HL-60/S4 treated with phorbol 12-myristate 13-acetate at 8.2 ng/mL for 4 days and 3 days (cell line): ENCODE measurements around the gene CHAD.
"Not testable (repeated sequence)": the region's sequence is repeated elsewhere in the genome, so short reads cannot be mapped to it uniquely, and the experiment has no call there.

Source experiments
- in situ Hi-C: fragments of 300-500 bp; cut with MboI; formaldehyde crosslinking; loops from 2 replicates; pipeline ENCODE4 v1.15.0; 2022; ENCODE audit warnings: low sequenced_read_pairs

Gene CHAD

DNA sequence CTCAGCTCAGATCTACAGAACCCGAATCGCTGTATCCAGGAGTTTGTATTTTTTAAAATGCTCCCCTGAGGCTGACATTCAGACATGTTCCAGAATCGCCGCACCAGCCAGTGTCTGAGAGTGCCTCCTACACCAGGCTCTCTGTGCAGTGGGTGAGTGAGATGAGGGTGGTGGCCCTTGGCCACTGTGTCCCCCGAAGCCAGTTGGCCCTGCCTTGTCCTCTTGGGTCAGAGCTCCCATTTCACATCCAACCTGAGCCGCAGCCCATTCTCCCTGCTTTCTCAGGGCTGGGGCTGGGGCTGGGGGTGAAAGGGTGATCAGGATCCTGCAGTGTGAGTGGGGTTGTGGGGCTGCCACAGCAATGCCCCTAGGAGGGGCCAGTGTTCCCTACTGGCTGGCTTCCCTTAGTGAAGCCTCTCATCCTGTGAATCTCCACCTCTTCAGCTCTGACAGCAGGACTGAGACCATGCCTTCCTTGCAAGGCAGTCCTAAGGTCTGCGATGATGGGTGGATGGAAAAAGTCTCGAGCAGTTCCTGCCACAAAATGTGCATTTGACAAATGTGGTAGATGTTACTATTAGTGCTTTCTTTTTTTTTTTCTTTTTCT lies 26.6 kb upstream of the CHAD start:
- in situ Hi-C loops = no loop called here

DNA sequence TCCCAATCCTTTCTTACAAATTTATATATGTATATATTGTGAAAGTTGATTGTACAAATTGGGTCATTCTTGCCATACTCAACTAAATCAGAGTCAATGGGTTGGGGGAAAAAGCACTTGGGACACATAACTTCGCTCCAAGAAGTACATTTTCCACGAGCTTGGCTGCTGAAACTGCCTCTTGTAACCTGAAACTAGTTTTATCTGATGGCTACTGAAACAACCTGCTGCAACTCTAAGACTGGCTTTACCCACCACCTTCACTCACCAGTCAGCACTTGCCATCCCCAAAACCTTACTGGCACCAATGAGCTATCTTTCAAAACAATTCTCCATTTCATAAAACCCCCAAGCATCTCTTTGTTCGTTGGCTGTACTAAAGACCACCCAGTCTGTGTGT lies 25.1 kb upstream of the CHAD start:
- in situ Hi-C loops = no loop called here

DNA sequence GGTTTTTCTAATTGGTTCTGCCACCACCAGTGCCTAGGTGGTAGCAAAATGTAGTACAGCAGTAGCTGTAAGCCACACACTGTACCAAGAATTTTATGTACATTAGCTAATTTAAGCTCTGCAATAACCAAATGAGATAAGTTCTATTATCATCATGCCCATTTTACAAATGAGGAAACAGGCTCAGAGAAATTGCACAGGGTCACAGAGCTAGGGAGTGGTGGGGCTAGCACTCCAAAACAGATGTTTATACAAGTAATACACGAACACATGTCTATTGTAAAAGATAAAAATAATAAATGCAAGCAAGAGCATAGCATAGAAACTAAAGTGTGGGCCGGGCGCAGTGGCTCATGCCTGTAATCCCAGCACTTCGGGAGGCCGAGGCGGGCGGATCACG lies 23.5 kb upstream of the CHAD start:
- in situ Hi-C loops = no loop called here

DNA sequence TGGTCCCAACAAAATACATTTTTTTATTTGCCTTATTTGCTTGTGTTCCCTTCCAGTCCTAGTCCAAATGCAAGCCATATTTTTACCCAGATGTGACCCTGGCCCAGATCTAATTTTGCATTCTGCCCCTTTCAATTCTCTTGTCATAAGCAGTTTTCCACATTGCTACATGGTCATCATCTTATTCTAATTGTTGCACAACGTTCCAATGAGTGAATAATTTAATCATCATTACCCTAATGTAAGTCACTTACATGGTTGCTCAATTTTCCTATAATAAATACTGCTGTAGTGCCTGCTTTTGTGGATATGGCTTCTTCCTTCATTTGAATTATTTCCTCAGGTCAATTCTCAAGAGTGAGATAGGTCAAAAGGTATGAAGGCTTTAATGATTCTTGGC lies 22.8 kb upstream of the CHAD start:
- in situ Hi-C loops = no loop called here

DNA sequence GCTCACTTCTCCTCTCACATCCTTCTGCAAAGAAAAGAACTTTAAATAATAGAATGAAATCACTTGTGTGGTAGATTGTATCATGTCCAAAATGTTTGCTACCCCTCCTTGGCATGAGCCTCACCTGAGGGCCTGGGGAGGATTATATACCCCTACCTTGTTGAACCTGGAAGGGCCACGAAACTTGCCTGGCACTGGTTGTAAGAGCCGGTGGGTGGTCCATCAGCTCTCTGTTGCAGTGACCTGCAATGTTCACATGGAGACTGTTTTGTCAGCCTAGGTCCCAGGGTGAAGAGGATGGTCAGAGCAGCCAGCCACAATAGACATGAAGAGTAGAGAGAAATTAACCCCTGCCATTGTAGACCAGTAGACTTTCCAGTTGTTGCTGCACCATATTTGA lies 20.2 kb upstream of the CHAD start:
- in situ Hi-C loops = no loop called here

DNA sequence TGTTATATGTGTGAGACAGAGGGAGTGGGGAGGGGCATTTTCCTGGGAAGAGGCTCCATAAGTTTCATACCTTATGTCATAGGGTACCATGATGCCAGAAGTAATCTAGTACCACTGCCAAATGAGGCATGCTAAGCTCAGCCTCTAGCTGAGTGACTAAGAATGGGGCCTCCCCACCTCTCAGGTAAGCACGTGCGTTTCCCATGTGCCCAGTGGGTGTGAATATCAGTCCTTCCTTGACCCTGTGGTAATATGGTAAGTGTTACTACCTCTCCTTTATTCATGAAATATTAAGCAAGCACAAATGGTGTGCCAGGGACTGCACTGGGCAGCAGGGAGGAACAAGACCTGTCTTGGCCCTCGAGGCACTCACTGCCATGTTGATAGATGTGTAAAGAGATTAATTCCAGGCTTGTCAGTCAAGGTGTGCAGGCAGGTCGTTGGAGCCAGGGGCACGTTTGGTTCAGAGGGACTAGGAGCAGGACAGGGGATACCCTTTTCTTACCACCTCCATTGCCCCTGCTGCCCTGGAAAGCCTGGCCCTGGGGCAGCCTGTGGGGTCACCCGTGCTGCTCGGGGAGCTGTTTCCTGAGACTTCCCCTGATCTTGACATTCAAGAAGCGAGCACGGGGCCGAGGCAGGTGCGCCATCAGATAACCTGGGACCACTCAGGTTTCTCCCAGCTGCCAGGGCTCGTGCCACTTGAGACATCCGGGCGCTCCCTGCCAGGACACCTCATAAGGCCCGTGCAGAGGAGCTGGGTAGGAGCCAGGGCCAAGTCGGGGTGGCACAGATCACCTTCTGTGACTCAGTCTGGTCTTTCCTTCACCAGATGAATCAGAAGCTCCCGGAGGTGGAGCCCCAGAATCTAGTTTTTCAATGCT lies 18.8 kb upstream of the CHAD start:
- in situ Hi-C loops = no loop called here

DNA sequence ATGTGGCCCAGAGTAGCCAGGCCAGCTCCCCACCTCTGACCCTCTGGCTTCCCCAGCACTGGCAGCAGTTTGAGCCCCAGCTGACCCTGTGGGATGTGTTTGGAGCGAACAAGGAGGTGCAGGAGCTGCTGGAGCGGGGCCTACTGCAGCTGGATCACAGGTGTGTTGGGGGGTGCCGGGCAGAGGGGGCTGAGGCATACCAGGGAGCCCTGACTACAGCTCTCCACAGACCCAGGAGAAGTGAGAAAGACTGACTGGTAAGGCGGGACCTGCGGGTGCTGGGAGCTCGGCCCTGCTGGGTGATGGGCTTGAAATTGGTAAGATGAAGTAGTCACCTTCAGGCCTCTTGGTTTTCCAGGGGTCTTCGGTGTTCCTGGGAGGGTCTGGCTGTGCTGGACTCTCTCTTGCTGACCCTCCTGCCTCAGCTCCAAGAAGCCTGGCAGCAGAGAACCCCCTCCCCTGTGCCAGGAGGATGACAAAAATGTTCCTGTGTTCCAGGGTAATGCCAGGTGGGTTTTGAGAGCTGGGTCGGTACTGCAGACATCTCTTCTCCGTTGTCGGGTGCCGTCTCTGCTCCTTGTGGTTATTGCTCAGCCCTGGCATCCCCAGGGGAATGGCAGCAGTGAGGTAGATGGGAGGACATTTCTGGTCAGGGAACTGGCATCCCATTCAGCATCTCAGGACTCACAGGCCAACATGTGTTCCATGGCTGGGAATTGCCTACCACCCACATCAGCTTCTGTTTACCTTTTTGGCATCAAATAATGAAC lies 15.9 kb upstream of the CHAD start:
- in situ Hi-C loops = no loop called here

DNA sequence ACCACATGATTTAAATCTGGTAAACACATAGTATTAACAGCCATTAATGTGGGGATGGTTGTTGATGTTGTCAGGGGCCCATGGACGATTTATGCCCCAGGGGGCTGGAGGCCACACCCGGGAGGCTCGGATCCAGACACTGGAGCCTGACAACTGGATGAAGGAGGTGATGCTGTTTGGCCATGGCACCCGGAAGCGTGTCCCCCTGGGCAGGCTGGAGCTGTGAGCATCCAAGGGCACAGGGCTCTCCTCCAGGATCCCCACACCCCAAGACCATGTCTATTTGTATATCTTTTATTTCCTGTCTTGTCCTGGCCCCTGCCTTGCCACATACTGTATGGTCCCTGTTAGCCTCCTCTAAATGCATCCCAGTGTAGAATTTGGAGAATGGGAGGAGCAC lies 14.6 kb upstream of the CHAD start:
- in situ Hi-C loops = no loop called here

DNA sequence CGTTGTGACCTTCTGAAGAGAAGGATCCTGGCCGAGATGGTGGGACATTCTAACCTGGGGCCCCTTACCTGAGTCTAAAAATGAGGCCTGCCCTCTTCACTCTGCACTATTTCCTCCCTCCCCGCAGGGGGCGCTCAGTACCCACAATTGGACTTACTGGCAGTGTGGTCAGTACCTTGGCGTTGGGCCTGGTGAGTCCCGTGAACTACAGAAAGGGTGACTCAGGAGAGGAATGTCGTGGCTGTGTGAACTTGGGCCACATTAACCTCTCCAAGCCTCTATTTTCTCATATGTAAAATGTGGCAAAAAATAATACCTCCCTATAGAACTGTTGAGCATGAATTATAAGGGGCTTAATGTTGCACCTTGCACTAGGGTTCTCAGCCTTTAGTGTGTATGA lies 13.8 kb upstream of the CHAD start:
- in situ Hi-C loops = no loop called here

DNA sequence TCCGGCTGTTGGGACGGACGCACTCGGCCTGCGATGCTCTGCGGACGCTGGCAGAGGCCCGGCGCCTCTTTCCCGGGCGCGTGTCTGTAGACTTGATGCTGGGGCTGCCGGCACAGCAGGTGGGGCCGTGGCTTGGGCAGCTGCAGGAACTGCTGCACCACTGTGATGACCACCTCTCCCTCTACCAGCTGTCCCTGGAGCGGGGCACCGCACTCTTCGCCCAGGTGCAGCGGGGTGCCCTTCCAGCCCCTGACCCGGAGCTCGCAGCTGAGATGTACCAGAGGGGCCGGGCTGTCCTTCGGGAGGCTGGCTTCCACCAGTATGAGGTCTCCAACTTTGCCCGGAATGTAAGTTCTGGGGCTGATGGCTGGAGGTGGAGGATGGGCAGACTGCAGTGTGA lies 13.4 kb upstream of the CHAD start:
- in situ Hi-C loops = no loop called here

DNA sequence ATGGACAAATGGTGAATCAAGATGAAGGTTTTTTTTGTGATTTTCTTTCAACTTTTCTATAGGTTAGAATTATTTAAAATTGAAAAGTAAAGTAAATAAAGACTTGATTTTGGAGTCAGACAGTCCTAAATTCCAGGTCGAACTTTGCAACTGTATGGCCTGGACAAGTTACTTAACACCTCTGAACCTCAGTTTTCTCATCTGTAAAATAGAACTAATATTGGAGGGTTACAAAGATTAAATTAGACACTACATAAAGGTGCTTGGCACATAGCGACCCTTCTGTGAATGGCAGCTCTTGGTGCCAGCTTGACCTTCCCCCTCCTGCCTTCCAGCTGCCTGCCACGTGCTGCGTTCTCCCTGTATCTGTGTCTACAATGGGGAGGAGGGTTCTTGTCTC lies 13.0 kb upstream of the CHAD start:
- in situ Hi-C loops = no loop called here

DNA sequence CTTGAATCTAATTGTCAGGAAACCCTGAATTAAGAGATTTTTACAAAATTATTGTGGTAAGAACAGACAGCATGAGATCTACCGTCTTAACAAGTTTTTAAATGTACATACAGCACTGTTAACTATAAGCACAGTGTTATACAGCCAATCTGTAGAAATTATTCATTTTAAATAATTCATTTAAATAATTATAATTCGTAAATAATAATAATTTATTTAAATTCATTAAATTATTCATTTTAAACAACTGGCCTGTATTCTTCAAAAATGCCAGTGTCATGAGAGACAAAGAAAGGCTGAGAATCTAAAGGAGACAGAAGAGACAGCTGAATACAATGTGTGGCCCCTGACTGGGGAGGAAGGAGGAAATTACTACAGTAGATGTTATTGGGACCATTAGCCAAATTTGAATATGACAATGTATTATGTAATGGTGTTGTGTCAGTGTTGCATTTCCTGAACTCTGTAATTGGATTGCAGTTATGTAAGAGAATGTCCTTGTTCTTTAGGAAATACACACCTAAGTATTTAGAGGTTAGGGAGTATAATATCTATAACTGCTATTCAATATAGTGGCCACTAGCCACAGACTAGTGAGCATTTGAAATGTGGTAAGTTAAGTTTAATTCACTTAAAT lies 12.3 kb upstream of the CHAD start:
- in situ Hi-C loops = no loop called here

DNA sequence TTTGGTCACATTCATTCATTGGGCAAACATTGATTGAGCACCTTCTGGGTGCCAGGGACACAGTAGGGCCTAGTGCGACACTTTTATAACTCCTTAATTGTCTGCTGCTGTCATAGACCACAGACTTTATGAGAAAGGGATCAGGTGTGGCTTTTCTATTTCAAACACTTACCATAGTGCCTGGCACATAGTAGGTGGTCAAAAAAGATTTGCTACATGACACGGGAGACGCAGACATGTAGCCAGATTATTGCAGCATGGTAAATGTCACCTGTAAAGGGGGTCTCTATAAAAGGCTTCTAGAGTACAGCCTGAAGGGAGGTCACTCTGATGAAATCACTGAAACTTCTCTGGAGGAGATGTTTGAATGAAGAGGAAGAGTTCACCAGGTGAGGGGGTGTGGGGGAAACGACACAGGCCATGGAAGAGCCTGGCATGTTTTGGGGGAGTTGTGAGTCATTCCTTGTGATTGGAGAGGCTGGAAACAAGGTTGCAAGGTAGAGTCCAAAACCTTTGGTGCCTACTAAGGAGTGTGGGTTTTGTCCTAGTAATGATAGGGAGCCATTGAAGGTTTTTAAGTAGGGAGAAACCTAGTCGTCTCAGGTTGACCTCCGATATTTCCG lies 11.6 kb upstream of the CHAD start:
- in situ Hi-C loops = no loop called here

DNA sequence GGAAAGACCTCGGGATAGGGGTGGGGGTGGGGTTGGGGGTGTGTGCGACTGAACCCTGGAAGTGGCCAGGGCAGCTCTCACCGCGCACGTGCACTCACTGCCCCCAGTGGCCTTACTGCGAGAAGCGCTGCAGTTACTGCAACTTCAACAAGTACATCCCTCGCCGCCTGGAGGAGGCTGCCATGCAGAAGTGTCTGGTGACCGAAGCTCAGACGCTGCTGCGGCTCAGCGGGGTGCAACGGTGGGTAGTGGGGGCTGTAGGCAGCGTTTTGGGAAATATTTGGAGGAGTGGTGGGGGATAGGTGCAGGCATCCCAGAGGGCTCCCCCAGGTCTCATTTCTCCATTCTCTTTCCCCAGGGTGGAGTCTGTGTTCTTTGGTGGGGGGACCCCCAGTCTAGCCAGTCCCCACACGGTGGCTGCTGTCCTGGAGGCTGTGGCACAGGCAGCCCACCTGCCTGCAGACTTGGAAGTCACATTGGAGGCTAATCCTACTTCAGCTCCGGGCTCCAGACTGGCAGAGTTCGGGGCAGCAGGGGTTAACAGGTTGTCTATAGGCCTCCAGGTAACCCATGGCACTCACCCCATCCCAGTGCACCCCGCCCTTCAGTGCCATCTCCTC lies 11.0 kb upstream of the CHAD start:
- in situ Hi-C loops = no loop called here

DNA sequence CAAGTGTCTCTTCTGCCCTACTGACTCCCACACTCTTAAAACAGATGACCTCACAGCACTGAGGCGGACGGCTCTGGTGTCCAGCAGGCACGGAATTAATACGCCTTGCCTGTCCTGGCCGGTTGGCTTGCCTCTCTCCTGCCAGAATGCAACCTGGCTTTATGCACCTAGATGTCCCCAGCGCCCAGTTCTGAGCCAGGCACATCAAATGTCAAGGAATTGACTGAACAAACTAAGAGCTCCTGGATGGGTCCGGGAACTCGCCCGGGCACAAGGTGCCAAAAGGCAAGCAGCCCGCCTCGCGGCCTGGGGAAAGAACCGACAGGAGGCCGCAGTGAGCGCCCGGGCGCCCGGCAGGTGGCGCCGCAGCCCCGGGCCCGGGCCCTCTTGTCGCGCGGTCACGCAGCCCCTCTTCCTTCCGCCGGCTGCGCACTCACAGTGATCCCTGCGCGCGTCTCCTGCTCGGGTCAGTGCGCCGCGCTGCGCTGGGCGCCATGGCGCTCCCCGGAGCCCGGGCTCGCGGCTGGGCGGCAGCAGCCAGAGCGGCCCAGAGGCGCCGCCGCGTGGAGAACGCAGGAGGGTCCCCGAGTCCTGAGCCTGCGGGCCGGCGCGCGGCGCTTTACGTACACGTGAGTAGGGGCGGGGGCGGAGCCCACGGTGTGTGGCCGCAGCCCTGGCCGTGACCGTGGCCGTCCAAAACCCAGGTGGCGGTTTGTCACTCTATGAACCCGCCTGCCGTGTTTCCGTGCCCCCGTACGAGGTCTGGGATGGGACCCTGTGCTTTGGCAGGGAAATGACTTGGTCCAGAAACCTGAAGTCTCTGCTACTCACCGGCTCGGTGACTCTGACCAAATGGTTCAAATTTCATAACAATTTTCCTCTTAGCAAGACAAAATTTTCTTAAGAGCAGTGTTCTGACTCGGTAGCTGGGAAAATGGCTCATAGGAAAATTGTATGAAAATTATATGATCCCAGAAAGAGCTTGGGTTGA lies 10.0 kb upstream of the CHAD start, which contains the start of gene RSAD1:
RSAD1 (plus strand) TSS at position 470 of the 991 bp plus-strand sequence; CDS start at position 495, 25 bp downstream.
- in situ Hi-C loops = no loop called here

DNA sequence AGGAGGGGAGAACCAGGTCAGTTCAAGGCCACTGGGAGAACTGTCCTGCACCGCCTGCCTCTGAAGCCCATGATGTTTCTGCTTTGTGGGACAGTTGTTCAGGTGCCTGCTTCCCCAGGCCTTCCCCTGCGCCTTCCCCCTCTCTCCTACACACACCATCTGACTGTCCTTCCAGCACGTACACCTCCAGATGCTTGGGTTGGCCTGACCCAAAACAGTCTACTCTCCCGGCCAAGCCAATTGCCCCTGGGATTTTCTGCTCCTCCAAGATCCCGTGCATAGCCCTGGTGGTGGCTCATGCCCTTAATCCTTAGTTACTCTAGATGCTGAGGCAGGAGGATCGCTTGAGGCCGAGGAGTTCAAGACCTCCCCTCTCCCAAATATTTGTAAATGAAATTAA lies 9.3 kb upstream of the CHAD start:
- in situ Hi-C loops = no loop called here

DNA sequence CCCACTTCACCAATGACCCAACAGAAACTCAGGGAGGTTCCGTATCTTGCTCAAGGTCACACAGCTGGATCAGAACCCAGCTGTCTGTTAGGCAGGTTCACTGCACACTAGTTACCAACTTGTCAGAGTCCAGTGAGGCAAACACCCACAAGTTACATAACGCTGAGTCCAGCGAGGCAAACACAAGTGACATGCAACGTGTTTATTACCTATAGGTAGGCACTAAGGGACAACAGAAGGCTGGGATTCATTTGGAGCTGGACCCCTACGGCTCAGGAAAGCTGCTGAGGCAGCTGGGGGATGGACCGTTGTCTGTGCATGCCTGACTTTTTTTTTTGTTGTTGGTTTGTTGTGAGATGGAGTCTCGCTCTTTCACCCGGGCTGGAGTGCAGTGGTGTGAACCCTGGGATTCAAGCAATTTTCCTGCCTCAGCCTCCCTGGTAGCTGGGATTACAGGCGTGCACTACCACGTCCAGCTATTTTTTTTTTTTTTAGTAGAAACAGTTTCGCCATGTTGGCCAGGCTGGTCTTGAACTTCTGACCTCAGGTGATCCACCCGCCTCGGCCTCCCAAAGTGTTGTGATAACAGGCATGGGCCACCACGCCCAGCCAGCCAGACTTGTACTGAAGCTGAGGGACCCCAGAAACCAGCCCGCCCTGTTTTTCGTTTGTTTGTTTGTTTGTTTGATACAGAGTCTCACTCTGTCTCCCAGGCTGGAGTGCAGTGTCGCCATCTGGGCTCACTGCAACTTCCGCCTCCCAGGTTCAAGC lies 8.1 kb upstream of the CHAD start:
- in situ Hi-C loops = no loop called here

DNA sequence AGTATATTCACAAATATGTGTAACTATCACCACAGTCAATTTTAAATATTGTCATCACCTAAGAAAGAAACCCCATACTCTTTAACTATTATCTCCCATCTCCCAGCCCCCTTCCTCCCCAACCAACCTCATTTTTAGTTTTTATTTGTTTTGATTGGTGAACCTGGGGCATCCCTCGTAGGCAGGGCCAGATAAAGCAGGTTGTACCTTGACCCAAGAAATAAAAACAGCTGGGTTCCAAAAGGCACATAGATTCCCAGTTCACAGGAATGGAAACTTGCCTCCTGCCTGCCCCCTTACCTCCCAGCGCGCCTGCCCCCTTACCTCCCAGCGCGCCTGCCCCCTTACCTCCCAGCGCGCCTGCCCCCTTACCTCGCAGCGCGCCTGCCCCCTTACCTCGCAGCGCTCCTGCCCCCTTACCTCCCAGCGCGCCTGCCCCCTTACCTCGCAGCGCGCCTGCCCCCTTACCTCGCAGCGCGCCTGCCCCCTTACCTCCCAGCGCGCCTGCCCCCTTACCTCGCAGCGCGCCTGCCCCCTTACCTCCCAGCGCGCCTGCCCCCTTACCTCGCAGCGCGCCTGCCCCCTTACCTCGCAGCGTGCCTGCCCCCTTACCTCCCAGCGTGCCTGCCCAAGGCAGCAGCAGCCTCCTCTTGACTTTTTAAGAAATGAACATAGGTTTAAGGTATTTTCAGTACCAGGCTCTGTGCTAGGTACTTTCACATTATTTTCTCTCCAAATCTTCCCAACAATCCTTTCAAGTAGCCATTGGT lies 7.3 kb upstream of the CHAD start:
- in situ Hi-C loops = not testable (repeated sequence)
